ENCODE data around the gene TIMP2.

- TF ChIP-seq CTCF (IDR thresholded peaks at IDR 0.05; ENCODE audit: borderline replicate concordance, extremely low read depth, low read length, poor library complexity, severe bottlenecking) = no peak
- TF ChIP-seq EZH2 (IDR thresholded peaks at IDR 0.05; ENCODE audit: borderline replicate concordance, low read depth, low read length, severe bottlenecking) = no peak
Observed at GRCh38 chr17:78944956-78945355, 19.8 kb upstream of the TIMP2 start.

Measured in DND-41 (cell line).